Retinal pigment epithelial cell (primary cell): ENCODE measurements around the gene ANKRD36B.
"Not testable (repeated sequence)": the region's sequence is repeated elsewhere in the genome, so short reads cannot be mapped to it uniquely, and the experiment has no call there.

Experiments
- DNase-seq: peaks from one replicate; pipeline ENCODE4 v3.0.0-alpha.2; 2010; ENCODE audit warnings: low read depth
- H3K4me3 ChIP-seq: 2 replicates; pipeline ENCODE4 v1.5.1; 2011; ENCODE audit warnings: mild to moderate bottlenecking, low read length, control low read depth, moderate library complexity
- TF ChIP-seq, protein P1 (sequence below): conservative IDR thresholded peaks from 2 replicates; pipeline ENCODE4 v1.5.1; 2011; ENCODE audit warnings: low read depth, low read length, control low read depth, inconsistent platforms

Gene ANKRD36B

DNA sequence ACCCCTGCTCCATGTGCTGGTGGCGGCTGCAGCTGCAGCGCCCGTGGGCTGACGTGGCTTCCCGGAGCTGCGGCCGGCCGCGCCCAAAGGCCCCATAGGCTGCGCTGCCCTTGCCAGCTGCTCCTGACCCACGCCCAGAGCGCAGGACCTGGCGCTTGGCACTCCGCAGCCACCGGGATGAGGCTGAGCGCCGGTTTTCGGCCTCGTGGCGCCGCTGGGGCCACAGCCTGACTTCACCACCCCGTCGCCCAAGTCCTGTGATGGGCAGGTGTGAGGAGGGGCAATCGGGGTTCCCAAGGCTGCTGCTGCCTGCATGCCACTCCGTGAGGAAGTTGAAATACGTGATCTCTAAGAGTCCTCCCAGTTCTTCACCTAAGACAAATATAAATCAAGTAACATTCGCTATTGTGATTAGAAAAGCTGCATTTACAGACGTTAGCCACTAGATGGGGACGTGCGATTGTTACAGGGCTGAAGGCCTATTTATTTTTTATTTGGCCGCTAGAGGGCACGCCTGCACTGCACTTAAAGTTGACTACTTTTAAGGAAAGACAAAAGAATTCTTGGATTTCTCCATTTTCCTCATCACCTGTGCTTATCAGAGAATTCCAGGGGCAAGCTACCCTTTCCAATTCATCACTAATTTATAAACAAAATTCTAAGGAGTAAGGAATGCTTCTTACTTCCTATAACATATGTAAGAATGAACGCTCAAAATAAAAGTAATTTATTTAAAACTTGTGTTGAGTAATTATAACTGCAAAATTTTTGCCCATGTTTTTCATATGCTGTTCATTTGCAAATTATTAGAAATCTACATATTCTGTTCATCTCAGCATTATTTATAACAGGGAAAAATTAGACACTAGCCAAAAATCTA is 1.1 kb upstream of the ANKRD36B start:
- peak; percentile 52 for DNase-seq
- TF ChIP-seq, protein P1, sequence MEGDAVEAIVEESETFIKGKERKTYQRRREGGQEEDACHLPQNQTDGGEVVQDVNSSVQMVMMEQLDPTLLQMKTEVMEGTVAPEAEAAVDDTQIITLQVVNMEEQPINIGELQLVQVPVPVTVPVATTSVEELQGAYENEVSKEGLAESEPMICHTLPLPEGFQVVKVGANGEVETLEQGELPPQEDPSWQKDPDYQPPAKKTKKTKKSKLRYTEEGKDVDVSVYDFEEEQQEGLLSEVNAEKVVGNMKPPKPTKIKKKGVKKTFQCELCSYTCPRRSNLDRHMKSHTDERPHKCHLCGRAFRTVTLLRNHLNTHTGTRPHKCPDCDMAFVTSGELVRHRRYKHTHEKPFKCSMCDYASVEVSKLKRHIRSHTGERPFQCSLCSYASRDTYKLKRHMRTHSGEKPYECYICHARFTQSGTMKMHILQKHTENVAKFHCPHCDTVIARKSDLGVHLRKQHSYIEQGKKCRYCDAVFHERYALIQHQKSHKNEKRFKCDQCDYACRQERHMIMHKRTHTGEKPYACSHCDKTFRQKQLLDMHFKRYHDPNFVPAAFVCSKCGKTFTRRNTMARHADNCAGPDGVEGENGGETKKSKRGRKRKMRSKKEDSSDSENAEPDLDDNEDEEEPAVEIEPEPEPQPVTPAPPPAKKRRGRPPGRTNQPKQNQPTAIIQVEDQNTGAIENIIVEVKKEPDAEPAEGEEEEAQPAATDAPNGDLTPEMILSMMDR = peak; percentile 87
- H3K4me3 ChIP-seq = peak overlapping the region; percentile 54

DNA sequence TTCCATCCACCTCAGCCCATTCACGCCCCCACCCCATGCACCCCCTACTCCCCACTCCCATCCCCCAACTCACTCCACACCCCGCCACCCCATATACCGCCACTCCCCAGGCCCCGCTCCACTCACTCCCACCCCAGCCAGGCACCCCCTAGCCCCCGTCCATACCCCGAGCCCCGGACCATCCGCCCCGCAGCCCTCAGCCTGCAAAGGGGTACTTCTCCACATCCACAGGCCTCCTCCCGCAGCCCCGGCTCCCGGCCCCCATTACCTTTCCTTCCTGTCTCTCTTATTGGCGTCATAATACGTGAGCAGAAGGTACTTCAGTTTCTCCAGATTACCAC is 450 bp downstream of the ANKRD36B start:
- DNase-seq = not testable (repeated sequence)
- H3K4me3 ChIP-seq = peak overlapping the region; percentile 68

DNA sequence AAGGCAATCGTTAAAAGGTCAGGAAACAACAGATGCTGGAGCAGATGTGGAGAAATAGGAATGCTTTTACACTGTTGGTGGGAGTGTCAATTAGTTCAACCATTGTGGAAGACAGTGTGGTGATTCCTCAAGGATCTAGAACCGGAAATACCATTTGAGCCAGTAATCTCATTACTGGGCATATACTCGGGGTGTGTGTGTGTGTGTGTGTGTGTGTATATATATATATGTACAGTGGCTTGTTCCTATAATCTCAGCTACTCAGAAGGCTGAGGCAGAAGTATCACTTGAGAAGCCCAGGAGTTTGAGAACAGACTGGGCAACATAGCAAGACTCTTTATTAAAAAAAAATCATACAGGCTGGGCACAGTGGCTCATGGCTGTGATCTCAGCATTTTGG is 24.0 kb downstream of the ANKRD36B start:
- DNase-seq, H3K4me3 ChIP-seq: not testable (repeated sequence)

DNA sequence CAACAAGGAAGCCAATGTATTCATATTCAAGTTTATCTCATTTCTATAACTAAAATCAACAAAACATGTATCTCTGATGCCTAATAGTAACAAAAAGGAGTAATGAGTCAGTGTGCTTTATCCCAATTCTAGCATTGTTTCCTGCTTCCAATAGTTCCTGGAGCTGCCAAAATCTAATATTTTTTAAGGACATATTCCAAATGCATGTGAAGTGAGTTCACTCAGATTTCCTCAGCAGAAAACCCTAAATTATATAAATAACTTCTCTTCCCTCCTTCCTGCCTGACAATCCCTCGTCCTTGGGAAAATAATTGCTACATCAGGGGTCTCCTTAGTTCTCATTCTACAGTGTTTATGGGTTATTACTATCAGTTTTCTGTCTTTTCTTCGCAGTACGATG is 37.3 kb downstream of the ANKRD36B start:
- not testable (repeated sequence) for DNase-seq, H3K4me3 ChIP-seq

DNA sequence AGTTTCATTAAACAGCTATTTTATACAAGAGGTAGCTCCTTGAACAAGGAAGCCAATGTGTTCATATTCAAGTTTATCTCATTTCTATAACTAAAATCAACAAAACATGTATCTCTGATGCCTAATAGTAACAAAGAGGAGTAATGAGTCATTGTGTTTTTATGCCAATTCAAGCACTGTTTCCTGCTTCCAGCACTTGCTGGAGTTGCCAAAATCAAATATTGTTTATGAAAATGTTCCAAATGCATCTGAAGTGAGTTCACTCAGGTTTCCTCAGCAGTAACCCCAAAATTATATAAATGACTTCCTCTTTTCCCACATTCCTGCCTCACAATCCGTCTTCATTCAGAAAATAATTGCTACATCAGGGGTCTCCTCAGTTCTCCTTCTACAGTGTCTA is 39.2 kb downstream of the ANKRD36B start:
- H3K4me3 ChIP-seq, DNase-seq: not testable (repeated sequence)

DNA sequence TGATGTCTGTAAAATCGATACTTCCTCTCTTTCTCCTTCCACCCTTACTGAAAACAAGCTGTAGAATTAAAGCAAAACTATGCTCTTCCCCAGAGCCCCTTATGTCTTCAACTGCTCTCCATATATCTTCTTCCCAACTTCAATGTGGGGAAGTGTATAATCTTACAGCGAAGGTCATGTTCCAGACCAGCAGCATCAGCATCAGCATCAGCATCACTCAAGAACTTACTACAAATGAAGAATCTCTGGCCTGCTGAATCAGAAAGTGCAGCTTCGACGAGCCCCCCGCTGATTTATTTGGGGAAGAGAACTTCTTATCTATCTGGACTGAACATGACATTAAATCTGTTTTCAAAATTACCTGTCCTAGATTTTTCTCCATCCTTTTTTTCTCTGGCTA is 40.6 kb downstream of the ANKRD36B start:
- DNase-seq = not testable (repeated sequence)

DNA sequence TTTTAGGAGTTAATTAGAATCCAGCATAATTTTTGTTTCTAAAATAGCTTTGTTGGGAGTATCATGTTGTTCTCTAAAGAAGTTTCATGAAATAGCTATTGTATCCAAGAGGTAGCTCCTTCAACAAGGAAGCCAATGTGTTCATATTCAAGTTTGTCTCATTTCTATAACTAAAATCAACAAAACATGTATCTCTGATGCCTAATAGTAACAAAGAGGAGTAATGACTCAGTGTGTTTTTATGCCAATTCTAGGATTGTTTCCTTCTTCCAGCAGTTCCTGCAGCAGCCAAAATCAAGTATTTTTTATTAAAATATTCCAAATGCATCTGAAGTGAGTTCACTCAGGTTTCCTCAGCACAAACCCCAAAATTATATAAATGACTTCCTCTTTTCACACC is 41.1 kb downstream of the ANKRD36B start:
- H3K4me3 ChIP-seq, DNase-seq: not testable (repeated sequence)

More for the DNA sequence above, 40.6 kb downstream of the ANKRD36B start:
- not testable (repeated sequence) for H3K4me3 ChIP-seq

DNA sequence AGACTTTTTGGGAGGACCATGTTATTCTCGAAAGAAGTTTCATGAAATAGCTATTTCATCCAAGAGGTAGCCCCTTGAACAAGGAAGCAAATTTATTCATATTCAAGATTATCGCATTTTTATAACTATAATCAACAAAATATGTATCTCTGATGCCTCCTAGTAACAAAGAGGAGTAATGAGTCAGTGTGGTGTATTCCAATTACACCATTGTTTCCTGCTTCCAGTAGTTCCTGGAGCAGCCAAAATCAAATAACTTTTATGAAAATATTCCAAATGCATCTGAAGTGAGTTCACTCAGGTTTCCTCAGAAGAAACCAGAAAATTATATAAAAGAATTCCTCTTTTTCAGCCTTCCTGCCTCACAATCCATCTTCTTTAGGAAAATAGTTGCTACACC is 43.0 kb downstream of the ANKRD36B start:
- TF ChIP-seq, protein P1 = no peak
- H3K4me3 ChIP-seq = no peak overlapping the region
- no peak for DNase-seq

DNA sequence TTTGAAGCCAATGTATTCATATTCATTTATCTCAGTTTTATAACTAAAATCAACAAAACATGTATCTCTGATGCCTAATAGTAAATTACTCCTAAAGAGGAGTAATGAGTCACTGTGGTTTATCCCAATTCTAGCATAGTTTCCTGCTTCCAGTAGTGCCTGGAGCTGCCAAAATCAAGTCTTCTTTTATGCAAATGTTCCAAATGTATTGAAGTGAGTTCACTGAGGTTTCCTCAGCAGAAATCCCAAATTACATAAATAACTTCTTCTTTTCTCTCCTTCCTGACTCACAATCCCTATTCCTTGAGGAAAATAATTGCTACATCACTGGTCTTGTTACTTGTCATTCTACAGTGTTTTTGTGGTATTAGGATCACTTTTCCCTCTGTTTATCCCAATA is 44.8 kb downstream of the ANKRD36B start:
- DNase-seq, H3K4me3 ChIP-seq: not testable (repeated sequence)

DNA sequence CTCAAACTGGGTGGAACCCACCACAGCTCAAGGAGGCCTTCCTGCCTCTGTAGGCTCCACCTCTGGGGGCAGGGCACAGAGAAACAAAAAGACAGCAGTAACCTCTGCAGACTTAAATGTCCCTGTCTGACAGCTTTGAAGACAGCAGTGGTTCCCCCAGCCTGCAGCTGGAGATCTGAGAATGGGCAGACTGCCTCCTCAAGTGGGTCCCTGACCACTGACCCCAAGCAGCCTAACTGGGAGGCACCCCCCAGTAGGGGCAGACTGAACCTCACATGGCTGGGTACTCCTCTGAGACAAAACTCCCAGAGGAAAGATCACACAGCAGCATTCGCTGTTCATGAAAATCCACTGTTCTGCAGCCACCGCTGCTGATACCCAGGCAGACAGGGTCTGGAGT is 63.8 kb downstream of the ANKRD36B start:
- H3K4me3 ChIP-seq, DNase-seq: not testable (repeated sequence)

DNA sequence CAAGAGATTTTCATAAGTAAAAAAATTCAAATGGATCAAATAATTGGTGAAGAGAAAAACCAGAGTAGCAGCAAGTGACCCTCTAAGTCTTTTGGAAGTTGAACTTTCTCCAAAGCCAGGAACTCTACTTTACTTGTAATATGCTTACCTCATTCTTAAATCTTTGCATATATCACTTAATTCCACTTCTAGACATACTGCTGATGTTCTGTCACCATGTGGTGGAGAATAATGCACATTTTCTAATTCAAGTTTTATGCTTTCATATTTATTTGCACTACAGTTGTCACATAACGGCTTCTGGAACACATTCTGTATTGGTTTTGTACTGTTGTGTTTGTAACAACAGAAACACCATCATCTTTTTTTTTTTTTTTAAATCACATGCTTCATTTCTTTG is 65.9 kb downstream of the ANKRD36B start:
- DNase-seq, H3K4me3 ChIP-seq: not testable (repeated sequence)

DNA sequence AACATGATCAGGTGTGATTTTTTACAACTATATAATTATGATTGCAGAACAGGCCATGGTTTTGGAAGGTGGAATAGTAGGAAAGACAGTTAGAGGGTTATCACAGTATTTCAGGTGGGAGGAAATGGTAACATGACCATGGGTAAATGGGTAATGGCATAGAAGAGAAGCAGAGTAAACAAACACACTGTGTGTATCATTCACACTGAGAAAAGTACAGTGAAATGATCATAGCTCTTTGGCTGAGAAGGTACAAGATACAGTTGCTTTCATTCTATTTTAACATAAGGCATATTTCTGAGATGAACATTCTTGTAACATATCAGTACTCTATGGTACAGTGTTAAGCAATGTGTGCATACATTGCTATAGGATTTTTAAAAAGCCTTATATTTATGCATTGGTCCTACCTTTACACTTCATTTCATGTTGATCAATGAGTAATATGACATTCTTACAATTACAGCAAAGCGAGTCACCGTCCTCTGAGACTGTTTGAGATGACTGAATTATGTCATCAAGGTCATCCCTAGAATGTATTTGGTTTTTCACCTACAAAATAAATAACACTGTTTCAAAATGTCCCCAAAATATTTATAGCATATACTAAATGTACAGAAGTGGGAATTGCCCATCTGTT is 66.6 kb downstream of the ANKRD36B start:
- not testable (repeated sequence) for DNase-seq, H3K4me3 ChIP-seq

DNA sequence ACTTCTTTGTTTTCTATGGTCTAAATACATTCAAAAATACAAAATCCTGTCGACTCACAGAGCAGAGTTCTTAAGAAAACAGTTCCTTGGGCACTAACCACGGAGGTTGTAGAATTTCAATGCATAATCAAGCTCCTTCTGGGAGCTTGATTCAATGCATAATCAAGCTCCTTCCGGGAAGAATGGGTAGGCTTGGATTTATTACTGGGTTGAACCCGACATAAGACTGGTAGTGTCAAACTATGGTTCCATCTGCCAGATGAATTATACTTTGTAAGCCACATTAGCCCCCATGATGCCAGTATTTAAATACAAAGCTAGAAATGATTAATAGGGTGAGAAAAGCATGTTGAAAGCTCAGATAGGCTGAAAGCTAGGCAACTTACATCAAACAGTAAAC is 94.0 kb downstream of the ANKRD36B start:
- not testable (repeated sequence) for DNase-seq, H3K4me3 ChIP-seq

DNA sequence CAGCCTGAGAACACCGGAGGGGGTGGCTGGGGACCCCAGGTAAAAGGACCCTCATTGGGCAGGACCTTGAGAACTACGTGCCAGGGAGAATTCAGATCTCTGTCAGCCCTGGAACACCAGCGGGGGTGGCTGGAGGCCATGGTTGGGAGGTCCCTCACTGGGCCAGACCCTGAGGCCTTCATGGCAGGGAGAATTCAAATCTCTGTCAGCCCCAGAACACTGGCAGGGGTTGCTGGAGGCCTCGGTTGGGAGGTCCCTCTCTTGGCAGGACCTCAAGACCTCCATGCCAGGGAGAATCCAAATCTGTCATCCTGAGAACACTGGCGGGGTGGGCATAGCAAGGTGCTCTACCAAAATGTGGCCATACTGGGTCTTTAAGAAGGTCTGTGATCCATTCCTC is 99.5 kb downstream of the ANKRD36B start:
- not testable (repeated sequence) for H3K4me3 ChIP-seq, DNase-seq
